ENCODE results near the gene PLXNB1. TPM values are rescaled to one million over a fixed set of nuclear protein-coding genes. Genes with fewer than 3 reads are reported as not detected.

Gene PLXNB1
- total and polyA plus RNA-seq, 10 of the 15 experiments (the other 5 are each of a cell fraction or from before 2014, with no cell fraction given), result 0.18 to 15.1 (median 5.3) TPM

- TF ChIP-seq NR2C2 (IDR thresholded peaks at IDR 0.05; ENCODE audit: borderline replicate concordance, control insufficient read depth, insufficient read length, low read depth) (no peak), CREB1 (IDR thresholded peaks at IDR 0.05; ENCODE audit: low read depth) (no peak), ATF3 (IDR thresholded peaks at IDR 0.05; ENCODE audit: borderline replicate concordance, extremely low read depth, low read depth, low read length) (no peak), PAX5 (IDR thresholded peaks at IDR 0.05; ENCODE audit: borderline replicate concordance, low read depth, low read length) (0 out of 2 replicates have a peak, but pooled peaks have one; percentile 9), MYB (IDR thresholded peaks at IDR 0.05; ENCODE audit: borderline replicate concordance, low read depth, low read length) (no peak), GATAD2B (conservative IDR thresholded peaks at IDR 0.05; ENCODE audit: low read depth) (peak; percentile 54; the same call in 1 of the 2 replicates), RELB (IDR thresholded peaks at IDR 0.05; ENCODE audit: low read depth) (no peak), SMAD1 (IDR thresholded peaks at IDR 0.05; ENCODE audit: low read depth, partially characterized antibody) (no peak), NBN (IDR thresholded peaks at IDR 0.05) (no peak), IRF3 (IDR thresholded peaks at IDR 0.05) (no peak), SMARCA5 (IDR thresholded peaks at IDR 0.05) (0 out of 2 replicates have a peak, but pooled peaks have one; percentile 36), PAX8 (IDR thresholded peaks at IDR 0.05) (no peak), STAT3 (IDR thresholded peaks at IDR 0.05; ENCODE audit: low read depth, low read length) (no peak), ZBTB11 (CRISPR knock-in tag; IDR thresholded peaks at IDR 0.05) (peak; percentile 77), GABPA (IDR thresholded peaks at IDR 0.05; ENCODE audit: low read depth) (no peak), CEBPB (IDR thresholded peaks at IDR 0.05; ENCODE audit: borderline replicate concordance in 1 of 2, low read depth in 2 of 2, low read length in 2 of 2) (no peak), BHLHE40 (IDR thresholded peaks at IDR 0.05; ENCODE audit: borderline replicate concordance in 1 of 2, low read depth in 2 of 2, low read length in 1 of 2) (peak in 1 of 2 experiments; percentile 55; a peak in 2 of 4 replicates), JUND (IDR thresholded peaks at IDR 0.05; ENCODE audit: low read depth, low read length) (no peak), DPF2 (IDR thresholded peaks at IDR 0.05) (peak; percentile 71), BACH1 (IDR thresholded peaks at IDR 0.05; ENCODE audit: borderline replicate concordance) (peak; percentile 34; the same call in 1 of the 2 replicates), MTA3 (IDR thresholded peaks at IDR 0.05; ENCODE audit: borderline replicate concordance, low read length) (no peak), POU2F2 (IDR thresholded peaks at IDR 0.05; ENCODE audit: borderline replicate concordance, low read depth, low read length) (no peak), PKNOX1 (IDR thresholded peaks at IDR 0.05) (no peak), ZNF274 (IDR thresholded peaks at IDR 0.05; ENCODE audit: insufficient read depth, insufficient read length) (no peak)
These were observed 448 bp downstream of the PLXNB1 start (continued) for GRCh38 chr3:48429317-48429959.
